ENCODE data around the gene KTN1.

KTN1 gene

DNA sequence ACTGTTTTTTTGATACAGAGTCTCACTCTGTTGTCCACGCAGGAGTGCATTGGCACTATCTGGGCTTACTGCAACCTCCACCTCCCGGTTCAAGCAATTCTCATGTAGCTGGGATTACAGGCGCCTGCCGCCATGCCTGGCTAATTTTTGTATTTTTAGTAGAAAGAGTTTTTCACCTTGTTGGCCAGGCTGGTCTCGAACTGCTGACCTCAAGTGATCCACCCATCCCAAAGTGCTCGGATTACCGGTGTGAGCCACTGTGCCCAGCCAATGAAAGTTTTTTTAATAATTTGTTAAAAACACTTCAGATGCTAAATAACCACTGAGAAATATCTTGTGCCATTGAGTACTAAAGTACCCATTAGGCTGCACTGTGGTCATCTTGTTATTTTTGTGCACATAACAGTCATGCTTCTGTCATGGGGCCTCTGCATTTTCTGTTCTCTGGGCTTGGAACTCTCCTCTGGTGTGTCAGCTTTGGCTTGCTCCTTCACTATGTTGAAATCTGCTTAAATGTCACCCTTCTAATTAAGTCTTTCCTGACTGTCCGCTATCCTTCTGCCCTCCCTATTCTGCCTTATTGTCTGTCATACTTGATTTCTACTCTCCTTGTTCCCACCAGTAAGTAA is 105.1 kb downstream of the KTN1 start:
- peak in 1 of 4 experiments; percentile 5 for DNase-seq

DNA sequence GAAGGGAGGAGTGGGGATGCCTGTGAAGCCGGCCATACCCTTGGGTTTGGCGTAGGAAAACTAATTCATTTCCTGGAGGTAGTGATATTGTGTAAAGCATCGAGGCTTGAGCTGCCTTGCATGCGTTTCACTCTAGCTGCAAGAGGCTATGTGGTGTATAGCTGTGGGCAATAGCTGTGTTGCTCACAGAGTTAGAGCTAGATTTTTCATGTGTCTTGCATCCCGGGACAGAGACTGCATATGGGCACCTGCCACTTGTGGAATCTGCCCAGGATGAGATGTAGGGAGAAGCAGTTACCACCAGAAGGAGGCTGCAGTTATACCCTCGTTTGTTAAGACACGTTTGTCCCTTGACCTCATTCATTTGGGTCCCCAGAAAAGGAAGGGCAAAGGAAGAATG is 106.7 kb downstream of the KTN1 start:
- no peak for DNase-seq

DNA sequence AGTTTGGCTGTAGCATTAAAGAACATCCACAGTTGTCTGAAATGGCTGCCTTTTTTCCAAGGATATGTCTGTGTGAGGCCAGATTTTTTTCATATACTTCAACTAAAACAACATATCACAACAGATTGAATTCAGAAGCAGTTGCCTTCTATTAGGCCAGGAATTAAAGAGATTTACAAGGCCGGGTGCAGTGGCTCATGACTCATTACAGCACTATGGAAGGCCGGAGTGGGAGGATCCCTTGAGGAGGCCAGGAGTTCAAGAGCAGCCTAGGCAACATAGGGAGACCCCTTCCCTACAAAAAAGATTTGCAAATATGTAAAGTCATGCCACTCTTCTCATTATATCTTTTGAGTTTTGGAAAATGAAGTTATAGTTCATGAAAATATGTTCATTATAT is 108.6 kb downstream of the KTN1 start:
- DNase-seq, result no peak

DNA sequence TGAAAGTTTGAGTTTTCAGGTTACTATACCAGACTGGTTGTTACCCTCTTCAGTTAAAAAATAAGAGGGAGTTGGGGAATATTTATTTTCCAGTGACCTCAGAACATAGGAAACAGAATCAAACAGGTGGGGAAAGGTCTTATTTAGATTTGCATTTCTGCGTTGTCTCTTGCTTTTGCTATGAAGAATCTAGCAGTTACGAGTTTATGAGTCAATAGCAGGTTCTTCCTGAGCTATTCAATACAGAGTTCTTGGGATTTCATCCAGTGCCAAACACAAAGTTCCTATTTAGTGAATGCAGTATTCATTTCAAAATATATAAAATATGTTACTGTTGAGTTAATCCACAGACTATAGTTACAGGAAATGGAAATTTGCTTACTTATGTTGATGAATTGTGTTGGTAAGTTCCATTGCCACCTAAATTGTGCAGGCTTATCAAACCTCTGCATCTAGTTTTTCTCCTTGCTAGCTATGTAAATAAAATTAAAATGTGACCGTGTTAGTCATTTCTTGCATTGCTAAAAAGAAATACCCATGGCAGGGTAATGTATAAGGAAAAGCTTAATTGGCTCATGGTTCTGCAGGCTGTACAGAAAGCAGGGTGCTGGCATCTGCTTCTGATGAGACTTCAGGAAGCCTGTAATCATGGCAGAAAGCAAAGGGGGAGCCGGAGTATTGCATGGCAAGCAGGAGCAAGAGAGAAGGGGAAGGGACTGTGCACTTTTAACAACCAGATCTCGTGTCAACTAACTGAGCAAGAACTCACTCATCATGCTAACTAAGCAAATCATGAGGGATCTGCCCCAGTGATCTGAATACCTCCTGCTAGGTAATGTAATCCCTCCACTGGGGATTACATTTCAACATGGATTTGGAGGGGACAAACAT is 110.2 kb downstream of the KTN1 start:
- DNase-seq, result no peak

DNA sequence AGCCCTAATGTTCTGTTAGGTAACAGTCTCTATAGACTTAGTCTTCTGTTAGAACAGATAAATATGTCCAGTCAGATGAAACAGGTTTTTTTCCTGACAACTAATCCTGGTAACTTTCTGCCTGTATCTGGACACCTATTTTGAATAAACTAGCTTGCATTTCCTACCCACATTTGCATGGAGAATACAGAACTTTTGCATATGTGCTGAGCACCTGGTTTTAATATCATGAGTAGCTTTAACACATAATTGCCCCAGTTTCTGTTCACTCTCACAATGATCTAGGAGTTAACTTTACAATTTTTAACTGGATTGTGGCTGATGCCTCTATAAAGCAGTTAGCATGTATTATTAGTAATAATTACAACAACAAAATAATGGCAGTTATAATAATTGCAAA is 111.7 kb downstream of the KTN1 start:
- DNase-seq, result no peak

DNA sequence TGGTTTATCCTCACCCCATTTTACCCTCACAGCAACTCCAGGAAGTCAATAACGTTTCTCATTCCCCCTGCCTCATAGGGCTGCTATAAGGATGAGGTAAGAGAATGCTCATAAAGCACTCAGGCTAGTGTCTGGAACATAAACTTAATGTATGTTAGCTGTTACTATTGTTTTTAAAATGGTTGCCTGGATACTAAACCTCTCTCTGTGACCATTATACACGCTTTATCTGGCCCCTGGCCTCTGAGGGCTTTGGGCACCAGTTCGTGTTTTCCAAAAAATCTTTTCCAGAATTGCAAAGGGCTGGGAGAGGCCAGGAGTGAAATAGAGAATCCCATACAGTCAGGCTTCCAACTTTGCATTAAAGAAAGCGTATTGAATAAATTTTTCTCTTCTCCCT is 113.9 kb downstream of the KTN1 start:
- no peak for DNase-seq

DNA sequence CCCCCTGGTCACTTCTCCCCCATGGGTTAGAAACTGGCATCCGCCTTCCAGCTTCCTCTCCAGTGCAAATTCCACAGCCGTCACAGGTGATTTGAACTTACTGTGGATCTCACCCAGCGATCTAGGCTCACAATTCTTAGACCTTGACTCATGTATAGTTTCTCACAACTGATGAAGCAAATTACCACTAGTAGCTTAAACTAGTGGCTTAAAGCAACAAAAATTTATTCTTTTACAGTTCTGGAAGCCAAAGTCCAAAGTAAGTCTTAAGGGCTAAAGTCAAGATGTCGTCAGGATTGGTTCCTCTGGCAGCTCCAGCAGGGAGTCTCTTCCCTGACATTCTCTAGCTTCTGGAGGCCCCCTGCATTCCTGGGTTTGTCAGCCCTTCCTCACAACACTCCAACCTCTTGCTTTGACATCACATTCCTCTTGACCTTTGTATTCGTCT is 117.4 kb downstream of the KTN1 start:
- DNase-seq, result no peak

DNA sequence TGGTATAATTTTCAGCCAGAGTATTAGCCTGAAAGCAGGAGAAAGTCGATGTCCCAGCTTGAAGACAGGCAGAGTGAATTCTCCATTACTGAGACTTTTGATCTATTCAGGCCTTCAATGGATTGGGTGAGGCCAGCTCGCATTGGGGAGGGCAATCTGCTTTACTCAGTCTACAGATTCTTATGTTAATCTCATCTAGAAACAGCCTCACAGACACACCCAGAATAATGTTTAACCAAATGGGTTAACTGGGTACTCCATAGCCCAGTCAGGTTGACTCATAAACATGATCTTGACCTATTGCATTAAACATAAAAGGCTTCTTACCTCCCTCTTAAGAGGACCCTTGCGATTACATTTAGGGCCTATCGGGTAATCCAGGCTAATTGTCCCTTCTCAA is 118.0 kb downstream of the KTN1 start:
- DNase-seq, result no peak

DNA sequence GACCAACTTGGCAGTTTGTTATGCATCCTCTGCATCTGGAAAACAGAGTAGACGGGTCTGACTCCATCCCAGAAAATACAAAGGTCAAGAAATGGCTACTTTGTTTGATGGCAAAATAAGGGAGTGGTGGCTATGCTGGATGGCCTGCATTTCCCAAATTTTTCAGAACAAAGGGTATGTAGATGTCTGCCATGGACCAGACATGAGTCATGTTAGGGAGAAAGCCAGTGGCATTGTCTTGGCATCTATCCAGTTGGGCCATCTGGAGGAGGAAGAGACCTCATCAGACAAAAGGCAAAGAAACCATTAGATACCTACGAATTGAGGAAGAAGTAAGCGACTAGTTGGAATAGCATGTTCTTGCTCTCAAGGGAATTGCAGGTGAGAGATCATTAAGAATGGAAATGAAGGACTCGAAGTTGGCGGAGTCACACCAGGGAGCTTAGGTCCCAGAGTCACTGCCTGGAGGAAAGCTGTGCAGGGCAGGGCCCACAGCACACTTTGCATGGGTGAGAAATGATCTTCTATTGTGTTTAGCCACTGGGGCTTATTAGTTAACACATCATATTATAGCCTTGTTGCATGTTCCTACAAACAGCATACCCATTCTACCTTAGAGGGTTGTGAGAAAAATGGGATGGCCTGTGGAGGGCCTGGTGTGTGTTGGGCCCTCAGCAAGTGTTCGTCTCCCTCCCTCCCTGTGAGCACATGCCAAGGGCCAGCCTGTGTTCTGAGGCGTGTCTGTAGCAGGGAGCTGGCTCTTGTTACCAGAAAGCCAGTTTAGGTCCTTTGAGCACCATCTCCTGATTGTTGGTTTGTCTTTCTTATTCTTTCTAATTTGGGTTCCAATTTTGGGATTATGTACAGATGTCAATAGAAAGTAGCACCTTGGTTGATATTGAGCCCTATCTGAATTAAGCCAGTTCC is 119.4 kb downstream of the KTN1 start:
- peak in 1 of 4 experiments; percentile 14 for DNase-seq

DNA sequence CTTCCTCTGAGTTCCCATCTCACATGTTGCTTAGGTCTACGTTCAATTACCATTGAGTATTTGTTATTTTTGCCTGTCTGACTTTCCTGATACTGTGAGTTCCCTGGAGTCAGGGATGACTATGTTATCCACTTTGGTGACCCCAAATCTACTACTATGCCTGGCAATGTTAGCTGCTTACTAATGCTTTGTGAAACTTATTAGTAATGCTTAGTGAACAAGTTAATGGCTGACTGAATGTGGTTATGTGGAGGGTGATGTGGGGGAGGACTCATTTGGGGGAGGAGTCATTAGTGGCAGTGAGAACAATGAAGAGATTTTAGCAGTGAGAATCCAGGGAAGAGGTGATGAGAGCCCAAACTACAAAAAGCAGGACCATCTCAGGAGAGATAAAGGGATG is 121.6 kb downstream of the KTN1 start:
- no peak for DNase-seq

DNA sequence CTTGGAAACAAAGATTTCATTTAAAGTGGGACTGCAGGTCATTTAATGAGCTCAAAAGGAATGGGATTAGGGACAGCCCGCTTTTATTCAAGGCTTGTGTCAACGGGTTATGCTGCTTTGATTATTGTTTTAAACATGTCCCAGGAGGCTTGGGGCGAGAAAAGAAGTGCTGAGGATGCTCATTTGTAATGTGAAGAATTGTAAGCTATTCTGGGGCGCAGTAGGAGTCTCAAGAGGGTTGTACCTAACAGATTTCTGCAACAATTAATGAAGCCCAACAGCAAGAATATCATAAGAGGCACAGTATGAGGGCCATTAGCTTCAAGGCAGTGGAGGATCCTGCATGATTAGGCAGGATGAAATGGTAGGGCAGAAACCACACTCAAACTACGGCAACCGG is 122.5 kb downstream of the KTN1 start:
- no peak for DNase-seq

DNA sequence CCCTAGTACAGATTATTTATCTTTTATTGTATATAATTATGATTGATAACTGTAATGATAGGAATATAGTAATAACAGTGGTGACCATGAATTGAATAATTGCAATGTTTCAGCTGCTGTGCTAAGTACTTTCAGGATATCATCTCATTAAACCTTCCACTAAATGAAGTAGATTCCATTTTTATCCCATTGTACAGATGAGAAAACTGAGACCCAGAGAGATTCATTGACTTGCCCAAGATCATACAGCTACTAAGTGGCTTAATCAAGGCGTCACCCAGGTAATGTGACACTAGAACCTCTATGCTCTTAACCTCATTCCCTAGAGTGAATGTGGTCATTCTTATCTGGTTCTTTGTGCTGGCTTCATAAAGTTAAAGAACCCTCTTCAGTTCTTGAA is 124.6 kb downstream of the KTN1 start:
- no peak for DNase-seq

DNA sequence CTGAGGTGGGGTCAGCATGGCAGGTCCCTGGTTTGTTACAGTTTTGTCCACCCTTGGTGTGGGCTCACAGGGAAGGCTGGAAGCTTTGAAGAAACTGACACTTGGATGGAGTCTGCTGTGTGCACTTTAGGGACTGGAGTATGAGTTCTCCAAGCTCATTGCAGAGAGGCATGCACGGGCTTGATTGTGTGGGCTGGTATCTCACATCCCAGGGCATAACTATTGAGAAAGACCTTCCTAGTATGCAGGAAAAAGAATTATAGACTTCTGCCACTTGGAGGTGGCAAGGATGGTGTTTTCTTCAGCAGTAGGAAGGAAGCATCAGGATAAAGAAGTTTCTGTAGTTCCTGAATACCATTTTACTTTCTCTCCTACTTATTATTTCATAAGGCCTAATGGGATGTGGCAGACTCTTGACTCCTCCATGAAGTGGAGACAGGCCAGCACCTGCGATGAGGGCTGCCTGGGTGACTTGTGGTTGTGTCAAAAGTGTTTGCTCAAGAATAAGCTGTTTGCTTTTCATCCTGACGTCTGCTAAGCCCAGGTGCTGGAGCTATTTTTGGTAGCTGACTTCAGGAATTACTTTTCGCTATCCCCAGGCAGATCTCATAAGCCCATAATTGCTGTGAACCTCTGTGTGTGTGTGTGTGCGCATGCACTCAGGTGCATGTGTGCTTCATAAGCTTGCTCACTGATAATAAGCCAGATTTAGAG is 125.8 kb downstream of the KTN1 start:
- DNase-seq, result no peak

DNA sequence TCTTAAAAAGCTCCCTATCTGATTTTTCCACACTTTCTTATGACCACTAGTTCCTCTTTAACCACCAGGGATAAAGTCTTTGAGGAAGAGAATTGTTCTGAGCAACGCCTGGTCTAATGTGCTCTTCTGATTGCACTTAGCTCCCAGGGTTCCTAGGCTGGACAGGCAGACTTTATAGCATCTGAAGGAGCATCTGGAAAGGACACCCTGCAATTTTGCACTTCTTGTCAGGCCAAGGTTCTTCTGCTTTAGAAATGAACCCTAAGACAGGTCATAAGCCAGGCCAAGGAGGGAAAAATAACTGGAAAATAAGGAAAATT is 126.3 kb downstream of the KTN1 start:
- DNase-seq, result peak in 1 of 4 experiments; percentile 17

DNA sequence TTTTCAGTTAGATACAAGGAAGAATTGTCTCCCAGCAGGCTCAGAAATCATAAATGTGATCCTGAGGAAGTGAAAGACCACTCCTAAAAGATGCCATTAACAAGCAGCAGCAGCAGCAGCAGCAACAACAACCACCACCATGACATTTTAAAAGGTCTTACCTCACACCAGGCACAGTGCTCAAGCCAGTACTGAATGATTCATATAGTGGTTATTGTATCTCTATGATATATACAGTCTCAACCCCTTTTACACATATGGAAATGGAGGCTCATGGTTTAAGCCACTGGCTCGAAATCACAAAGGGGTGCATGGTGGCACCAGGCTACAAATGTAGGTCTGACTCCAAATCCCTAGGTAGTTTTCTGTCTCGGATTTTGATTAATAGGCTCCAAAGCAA is 126.9 kb downstream of the KTN1 start:
- DNase-seq, result no peak

DNA sequence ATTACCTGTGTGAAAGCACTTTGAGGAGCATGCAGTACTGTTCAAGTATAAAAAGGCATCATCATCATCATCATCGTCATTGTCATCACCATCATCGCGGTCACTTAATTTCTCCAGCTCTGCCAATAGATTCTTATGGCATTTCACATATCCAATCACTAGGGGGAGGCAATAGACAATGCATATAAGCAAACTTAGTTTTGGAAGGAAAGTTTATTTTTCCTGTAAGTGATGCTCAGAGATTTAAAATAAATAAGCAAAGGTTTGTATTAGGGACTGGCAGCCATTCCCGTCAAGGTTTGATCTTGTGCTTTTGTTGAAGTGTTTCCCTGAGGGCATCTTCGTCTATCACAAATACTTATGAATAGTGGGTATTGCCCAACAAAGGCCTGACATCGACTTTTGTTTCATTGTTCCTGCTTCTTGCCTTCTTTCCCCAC is 127.4 kb downstream of the KTN1 start:
- DNase-seq, result peak in 2 of 4 experiments; percentile 46 to 64

DNA sequence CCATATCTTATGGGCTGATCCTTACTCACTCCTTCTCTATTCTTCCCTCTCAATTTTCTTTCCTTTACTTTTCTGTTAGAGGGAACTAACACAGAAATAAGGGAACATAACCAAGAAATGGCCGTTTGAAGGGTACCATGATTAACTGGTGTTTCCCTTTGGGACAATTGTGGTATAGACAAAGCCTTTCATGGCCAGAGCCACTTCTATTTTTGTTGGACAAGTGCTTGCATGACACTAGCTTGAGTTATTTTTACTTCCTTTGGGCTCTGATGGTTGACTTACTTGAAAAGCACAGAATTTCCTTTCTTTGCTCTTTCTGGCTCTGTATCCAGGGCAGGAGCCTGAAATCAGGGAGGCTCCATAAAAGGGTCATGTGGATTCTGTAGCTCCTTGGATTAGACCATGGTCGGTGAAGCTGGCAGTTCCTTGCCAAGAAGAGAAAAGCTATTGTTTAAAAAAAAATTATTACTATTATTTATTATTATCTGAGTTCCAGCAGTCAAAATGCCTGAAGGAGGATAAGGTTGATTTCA is 130.6 kb downstream of the KTN1 start:
- DNase-seq, result no peak

DNA sequence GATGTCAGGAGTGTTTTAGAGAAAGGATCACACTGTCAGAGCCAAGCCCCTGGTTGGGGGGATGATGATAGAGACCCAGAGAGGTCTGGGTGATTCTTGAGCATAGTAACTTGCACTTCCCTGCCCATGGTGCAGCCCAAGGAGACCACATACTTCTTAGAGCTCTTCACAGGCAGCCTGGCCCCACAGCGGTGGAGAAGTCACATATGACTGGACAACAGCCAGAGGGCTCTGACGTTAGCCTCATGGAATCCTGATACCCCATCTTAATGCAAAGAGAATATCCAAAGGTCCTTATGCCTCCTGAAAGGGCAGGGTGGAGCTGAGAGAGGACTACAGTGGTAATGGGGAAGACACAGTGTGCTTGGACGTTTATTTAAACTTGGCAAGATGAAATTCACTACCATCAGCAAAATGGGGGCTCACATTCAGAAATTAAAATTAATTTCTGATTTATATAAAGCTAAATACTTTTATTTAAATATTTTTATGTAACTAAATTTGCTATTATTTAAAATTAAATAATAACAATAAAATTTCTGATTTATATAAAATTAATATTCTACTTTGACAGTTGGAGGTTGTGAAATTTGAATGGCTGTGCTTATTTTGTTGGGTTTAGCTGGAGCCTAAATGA is 131.3 kb downstream of the KTN1 start:
- DNase-seq, result no peak

DNA sequence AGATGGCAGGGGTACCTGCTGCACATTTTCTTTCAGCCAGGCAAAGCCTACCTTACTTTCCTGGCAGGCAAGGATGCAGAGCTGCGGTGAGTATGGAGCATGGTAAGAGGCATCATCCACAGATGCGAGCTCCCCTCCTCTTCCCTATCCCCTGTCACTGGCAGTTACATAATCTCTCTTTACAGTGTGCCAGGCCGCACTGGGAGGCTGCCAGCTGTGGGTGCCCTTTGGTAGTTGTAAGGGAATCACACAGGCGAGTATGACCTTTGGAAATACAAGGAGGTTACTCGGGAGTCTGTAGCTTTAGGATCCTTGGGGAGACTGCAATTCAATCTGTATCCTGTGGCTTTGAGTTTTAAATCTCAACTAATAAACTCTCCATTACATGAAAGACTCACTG is 132.5 kb downstream of the KTN1 start:
- DNase-seq, result no peak

DNA sequence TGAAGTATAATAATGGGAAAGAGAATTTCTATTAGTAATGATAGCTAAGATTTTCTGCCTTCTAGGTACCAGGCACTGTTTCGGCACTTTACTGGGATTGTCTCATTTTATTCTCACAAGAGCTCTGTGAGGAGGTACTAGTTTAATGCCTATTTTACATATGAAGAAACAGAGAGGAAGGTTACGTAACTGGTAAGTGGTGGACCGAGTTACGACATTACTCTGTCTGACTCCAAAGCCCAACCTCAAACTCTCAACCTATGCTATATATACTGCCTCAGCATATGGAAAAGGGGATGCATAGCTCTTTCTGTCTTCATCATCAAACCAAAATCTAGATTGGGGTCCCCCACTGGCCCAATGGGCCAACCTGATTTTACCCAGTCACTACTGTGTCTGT is 133.5 kb downstream of the KTN1 start:
- peak; percentile 30 to 76 (median 53) for DNase-seq

DNA sequence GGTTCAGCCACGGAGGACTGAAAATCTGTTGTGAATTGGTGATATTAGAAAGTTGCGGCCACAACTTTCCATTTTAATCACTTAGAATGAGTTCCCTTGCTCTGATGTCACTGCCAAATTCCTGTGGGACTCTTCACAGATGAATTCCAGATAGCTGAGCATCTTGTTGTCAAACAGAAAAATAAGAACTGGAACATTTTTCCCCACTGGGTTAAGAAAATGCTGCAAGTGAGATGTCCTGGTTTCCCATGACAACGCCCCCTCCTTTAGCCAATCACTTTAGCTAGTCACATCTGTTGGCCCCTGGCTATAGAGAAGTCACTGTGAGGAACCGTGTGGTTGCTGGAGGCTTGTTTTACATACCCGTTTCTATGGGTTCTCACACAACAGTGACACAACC is 135.9 kb downstream of the KTN1 start:
- DNase-seq, result peak in 3 of 4 experiments; percentile 26 to 31 (median 29)

DNA sequence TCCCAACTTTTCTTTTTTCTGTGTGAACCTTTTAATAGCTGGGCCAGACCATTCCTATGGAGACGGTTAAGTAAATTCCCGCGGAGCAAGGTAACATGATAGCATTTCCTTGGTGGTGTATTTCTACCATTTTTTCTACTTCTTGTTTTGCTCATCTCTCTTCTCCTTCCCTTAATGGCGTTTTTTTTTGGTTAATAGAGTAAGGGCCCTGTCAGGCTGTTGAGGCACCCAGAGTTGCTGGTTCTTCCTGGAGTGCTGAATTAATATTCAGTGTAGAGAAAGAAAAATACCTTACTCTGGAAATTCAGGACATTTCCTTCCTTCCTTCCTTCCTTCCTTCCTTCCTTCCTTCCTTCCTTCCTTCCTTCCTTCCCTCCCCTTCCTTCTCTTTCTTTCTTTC is 137.6 kb downstream of the KTN1 start:
- DNase-seq, result no peak
